ENCODE measurements around the gene SETD4. TPM values are rescaled to one million over a fixed set of nuclear protein-coding genes. Genes with fewer than 3 reads are reported as not detected.

Gene SETD4
- total and polyA plus RNA-seq, 5 experiments from 2014 or later: 6.5 to 31.7 (median 9.8) TPM

- DNase-seq (no peak), ATAC-seq (no peak)
- H3K27ac Mint-ChIP-seq: no peak overlapping the region
- H3K4me3 Mint-ChIP-seq: no peak overlapping the region
- no peaks in the 10 kb centered on the region for H3K9me3 Mint-ChIP-seq
- POLR2A ChIA-PET: no interaction called here
- peaks cover under 1 to 9% (median 8%) of the 10 kb centered on the region in 4 donors for H3K4me1 Mint-ChIP-seq
- peaks cover 7 to 24% (median 10%) of the 10 kb centered on the region in 5 donors for H3K27me3 Mint-ChIP-seq
- no peaks in the 10 kb centered on the region for H3K36me3 Mint-ChIP-seq
Observed at GRCh38 chr21:35990609-35991008, 69.7 kb downstream of the SETD4 start.

DNA sequence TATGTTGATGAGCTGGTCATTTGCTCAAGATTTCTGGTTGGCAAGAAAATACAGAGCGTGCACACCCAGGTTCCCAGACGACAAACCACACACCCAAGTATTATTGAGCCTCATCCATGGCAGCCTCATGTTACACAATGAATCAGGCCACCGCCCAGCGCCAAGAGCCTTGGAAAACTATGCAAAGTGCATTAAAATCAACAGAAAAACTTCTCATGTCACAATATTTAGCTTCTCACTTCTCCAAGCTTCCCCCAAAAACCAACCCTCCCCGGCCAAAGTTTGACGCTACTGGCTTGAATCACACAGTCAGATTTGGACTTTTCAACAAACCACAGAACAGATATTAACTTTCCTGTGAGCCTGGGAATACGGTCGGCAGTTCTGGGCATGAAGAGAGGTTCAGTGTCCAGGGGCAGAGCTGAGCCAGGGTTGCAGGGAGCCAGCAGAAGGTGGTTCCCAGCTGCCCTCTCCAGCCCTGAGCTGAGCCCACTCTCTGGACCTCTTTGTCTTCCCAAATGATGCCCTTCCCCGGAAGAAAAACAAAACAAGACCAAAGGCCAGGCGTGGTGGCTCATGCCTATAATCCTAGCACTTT lies 71.1 kb downstream of the SETD4 start:
- no peak overlapping the region for H3K4me3 Mint-ChIP-seq
- no peak for ATAC-seq
- no peaks in the 10 kb centered on the region for H3K4me1 Mint-ChIP-seq
- H3K9me3 Mint-ChIP-seq: no peaks in the 10 kb centered on the region
- POLR2A ChIA-PET: no interaction called here
- H3K36me3 Mint-ChIP-seq: no peaks in the 10 kb centered on the region
- H3K27me3 Mint-ChIP-seq: peaks cover 7 to 34% (median 17%) of the 10 kb centered on the region in 5 donors
- H3K27ac Mint-ChIP-seq: no peak overlapping the region
- DNase-seq: no peak

DNA sequence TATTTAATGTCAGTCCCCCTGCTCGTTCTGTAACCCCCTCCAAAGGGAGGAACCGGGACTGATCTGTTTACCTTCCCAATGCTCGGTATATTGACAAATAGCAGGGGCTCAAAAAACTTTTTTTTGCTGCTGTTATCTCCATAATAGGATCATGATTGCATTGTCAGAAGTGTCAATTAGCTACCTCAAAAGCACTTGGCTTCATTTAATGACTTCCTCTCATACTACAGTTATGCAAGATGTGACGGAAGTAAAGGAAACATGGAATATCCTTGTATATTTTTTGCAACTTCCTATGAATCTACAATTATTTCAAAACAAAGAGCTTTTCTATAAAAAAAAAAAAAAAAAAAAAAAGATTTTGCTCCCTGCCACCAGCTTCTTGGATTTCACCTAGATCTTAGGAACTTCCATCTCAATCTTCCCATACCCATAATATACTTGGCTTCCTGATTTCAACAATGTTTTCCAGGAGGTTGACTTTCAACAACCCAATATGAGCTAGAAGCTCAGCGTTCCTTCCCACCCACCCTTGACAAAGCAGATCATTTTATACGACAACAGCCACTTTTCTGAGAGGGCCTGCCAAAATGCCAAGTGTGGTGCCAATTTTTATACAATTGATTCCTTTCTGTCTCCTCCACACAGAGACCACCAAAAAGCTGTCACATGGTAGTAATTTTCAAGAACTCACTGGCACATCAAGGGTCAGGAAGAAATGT lies 71.7 kb downstream of the SETD4 start:
- ATAC-seq (no peak), DNase-seq (no peak)
- Mint-ChIP-seq H3K4me1 (no peaks in the 10 kb centered on the region), H3K36me3 (no peaks in the 10 kb centered on the region), H3K27me3 (peaks cover 7 to 39% (median 17%) of the 10 kb centered on the region in 5 donors), H3K4me3 (no peak overlapping the region), H3K27ac (peak overlapping the region in 1 of 10 donors; percentile 29), H3K9me3 (no peaks in the 10 kb centered on the region)
- POLR2A ChIA-PET: no interaction called here

GRCh38 chr21:35987475-35987874 lies 72.9 kb downstream of the SETD4 start:
- no peak overlapping the region for H3K27ac Mint-ChIP-seq
- POLR2A ChIA-PET: no interaction called here
- ATAC-seq: no peak
- no peaks in the 10 kb centered on the region for H3K9me3 Mint-ChIP-seq
- no peak overlapping the region for H3K4me3 Mint-ChIP-seq
- no peaks in the 10 kb centered on the region for H3K36me3 Mint-ChIP-seq
- DNase-seq: no peak
- no peaks in the 10 kb centered on the region for H3K4me1 Mint-ChIP-seq
- peaks cover 9 to 42% (median 17%) of the 10 kb centered on the region in 5 donors for H3K27me3 Mint-ChIP-seq

DNA sequence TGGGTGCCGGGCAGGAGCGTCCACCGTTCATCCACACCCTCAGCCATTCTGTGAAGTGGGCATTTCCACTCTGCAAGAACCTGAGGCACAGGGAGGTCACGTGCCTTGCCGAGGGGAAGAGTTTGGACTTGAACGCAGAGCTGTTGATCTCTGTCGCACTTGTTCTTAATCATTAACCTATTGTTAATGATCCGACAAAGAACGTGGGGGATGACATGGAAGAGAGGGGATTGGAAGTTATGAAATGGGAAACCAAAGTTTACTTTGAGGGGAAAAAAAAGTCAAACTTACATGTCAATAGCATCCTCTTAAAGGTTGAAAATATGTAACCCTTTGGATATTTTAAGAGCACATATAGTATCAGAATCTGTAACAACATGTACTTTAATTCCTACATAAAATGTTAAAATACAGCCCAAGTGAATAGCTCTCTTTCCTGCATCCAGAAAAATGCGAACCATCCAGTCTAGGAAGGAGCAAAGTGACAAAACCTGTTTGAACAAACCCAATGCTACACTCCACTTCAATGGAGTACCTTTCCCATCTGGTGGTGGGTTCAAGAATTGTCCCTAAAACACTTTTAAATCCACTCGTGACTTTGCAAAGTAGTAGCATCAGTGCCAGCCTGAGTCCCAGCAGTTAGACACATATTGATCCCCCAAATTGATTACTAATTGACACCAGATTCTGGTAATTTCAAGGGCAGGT lies 75.5 kb downstream of the SETD4 start:
- DNase-seq (no peak), ATAC-seq (no peak)
- Mint-ChIP-seq H3K36me3 (no peaks in the 10 kb centered on the region), H3K9me3 (peaks cover 0 to 2% (median 0%) of the 10 kb centered on the region in 9 donors), H3K27ac (no peak overlapping the region), H3K4me3 (no peak overlapping the region), H3K27me3 (peaks cover 9 to 59% (median 17%) of the 10 kb centered on the region in 5 donors), H3K4me1 (no peaks in the 10 kb centered on the region)
- POLR2A ChIA-PET: no interaction called here

Other genes with a start within 250 kb of the SETD4 start
- 10 to 100 TPM; 23.9 to 24.6 TPM for gene CBR1, start 9.5 kb upstream of the SETD4 start, total RNA-seq
- 10 to 100 TPM; 36.3 to 59.9 (median 50.8) TPM for gene CBR1, start 9.5 kb upstream of the SETD4 start, polyA plus RNA-seq
- 1 to 10 TPM; 4.6 to 5.3 TPM for gene CBR3, start 74.6 kb upstream of the SETD4 start, total RNA-seq
- gene CBR3, start 74.6 kb upstream of the SETD4 start, polyA plus RNA-seq: 10 to 100 TPM in 1 of 3 donors, 1 to 10 TPM in 2; 5.4 to 11.6 (median 8.0) TPM
- 10 to 100 TPM; 15.4 to 15.8 TPM for gene DOP1B, start 96.3 kb upstream of the SETD4 start, total RNA-seq
- 1 to 10 TPM; 4.6 to 8.4 (median 5.0) TPM for gene DOP1B, start 96.3 kb upstream of the SETD4 start, polyA plus RNA-seq